OCI-M2 (cell line): ENCODE results near the gene SLC26A11.
"Not testable (repeated sequence)": the region's sequence is repeated elsewhere in the genome, so short reads cannot be mapped to it uniquely, and the experiment has no call there.

Experiments used
- DNase-seq: peaks from one replicate; lab custom pipeline; 2025; ENCODE audit not compliant: unreplicated experiment; lab: John Stamatoyannopoulos, UW

SLC26A11 gene

DNA sequence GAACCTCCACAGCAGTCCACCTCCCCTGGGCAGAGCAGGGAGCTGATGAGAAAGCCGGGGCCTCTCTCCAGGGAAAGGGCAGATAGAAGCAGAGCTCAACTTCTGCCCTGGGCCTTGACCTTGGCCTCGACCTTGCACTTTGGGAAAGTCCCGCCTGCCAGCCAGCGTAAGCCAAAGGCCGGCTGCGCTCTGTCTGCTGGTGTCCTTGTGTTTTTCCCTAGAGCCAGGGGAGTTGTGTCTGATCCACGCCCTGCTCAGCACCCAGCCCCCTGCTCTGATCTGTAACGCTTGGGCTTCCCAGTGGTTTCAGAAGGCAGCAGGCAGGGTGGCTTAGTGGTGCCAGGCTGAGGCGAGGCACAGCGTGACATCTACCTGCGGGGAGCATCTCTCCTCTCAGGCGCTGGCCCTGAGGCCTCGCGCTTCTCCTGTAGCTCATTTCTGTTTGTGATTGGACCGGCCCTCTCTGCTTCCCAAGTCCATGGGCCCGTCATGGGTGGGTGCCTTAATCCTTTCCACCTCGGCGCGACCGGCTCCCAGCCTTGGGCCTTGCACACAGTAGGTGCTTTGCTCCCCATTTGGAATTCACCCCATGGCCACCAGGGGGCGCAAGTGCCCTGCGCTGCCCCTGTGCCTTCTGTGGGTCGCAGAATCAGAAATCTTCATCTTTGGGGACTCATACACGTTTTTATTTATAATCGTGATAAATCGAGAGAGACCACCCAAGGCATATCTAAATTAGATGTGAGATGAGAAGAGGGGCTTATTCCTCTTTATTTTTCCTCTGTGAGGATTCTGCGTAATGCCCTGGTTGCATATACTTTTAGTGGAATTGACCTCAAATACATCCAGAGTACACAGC lies 24.3 kb upstream of the SLC26A11 start:
- no peak for DNase-seq

DNA sequence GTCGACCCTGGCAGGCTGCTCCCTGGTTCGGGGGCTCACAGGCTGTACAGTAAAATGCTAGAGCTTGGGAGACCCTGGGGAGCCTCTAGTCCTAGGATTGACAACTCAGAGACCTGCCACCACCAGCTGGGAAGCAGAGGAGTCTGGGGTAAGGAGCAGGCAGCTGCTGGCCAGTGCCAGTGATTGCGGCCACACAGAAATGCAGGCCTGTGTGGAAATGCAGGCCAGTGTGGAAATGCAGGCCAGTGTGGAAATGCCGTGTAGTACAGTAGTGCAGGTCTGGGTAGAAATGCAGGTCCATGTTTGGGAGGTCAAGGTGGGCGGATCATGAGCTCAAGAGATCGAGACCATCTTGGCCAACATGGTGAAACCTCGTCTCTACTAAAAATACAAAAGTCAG lies 23.6 kb upstream of the SLC26A11 start:
- DNase-seq = no peak

DNA sequence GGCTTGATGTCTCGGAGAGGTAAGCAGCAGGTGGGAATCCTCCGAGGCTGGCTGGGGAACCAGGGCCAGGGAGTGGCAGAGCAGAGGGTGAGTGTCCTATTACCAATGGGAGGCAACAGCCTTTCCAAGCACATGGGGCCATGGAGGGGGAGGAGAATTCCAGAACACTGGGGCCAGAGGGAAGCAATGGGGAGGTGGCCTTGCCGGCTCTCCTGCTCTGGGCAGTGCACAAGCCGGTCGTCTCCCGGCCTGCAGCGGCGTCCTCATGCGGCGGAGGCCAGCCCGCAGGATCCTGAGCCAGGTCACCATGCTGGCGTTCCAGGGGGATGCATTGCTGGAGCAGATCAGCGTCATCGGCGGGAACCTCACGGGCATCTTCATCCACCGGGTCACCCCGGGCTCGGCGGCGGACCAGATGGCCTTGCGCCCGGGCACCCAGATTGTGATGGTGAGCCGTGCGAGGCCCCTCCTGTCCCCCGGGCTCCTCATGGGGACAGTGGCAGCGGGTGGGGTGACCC lies 22.0 kb upstream of the SLC26A11 start:
- DNase-seq = no peak

DNA sequence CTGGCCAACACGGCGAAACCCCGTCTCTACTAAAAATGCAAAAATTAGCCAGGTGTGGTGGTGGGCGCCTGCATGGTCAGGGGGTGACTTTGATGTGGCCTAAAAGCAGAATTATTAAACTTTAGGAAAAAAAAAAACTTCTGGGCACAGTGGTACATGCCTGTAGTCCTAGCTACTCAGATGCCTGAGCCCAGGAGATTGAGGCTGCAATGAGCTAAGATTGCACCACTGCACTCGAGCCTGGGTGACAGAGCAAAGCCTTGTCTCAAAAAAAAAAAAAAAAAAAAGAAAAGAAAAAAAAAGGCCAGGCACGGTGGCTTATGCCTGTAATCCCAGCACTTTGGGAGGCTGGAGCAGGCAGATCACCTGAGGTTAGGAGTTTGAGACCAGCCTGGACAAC lies 20.9 kb upstream of the SLC26A11 start:
- DNase-seq = not testable (repeated sequence)

- no peak for DNase-seq
Observed at GRCh38 chr17:80201446-80201845, 18.8 kb upstream of the SLC26A11 start.

DNA sequence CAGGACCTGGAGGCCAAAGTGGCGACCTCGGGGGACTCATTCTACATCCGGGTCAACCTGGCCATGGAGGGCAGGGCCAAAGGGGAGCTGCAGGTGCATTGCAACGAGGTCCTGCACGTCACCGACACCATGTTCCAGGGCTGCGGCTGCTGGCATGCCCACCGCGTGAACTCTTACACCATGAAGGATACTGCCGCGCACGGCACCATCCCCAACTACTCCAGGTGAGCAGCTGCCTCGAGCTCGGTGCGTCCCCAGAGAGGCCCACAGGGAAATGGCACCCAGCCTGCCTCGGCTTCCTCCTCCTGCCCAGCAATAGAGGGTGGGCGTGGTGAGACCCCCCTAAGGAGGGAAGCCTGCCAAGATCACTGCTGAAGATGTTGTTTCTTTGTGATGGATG lies 18.0 kb upstream of the SLC26A11 start:
- no peak for DNase-seq

DNA sequence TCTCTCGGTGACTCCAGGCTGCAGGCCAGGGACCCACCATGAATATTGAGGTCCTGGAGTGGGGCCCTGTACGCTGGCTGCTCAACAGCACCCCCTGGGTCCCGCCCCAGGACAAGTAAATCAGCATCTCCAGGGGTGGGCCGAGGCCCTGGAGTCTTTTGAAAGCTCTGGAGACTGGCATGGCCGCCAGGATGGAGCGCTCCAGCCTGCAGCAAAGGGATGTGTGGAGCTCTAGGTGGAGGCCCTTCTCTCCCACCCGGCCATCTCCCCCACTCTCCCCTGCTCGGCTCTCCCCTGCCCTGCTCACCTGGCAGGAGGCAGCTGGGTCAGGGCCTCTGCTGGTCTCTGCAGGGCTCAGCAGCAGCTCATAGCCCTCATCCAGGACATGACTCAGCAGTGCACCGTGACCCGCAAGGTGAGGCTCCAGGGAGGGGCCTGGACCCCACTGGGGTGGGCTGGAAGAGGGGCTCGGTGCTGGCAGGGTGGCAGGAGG lies 16.7 kb upstream of the SLC26A11 start:
- DNase-seq = no peak

- no peak for DNase-seq
Observed at GRCh38 chr17:80204626-80205468, 15.4 kb upstream of the SLC26A11 start.

- DNase-seq = no peak
Observed at GRCh38 chr17:80205811-80206210, 14.4 kb upstream of the SLC26A11 start.

DNA sequence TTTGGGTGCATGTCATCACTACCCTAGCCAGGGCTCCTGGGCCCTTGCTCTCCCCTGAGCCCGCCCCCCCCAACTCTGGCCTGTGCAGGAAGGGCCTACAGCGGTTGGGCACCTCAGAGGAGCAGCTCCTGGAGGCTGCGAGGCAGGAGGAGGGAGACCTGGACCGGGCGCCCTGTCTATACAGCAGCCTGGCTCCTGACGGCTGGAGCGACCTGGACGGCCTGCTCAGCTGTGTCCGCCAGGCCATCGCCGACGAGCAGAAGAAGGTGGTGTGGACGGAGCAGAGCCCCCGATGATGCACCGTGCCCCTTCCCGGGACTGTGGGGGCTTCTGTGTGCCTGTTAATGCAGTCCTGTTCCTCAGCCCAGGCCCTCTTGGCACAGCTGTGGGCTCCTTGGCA lies 12.2 kb upstream of the SLC26A11 start:
- no peak for DNase-seq

- DNase-seq = no peak
Observed at GRCh38 chr17:80209765-80210164, 10.5 kb upstream of the SLC26A11 start.

- DNase-seq = no peak
Observed at GRCh38 chr17:80210348-80211108, 9.7 kb upstream of the SLC26A11 start.

GRCh38 chr17:80212109-80212508 lies 8.1 kb upstream of the SLC26A11 start:
- DNase-seq = no peak

- no peak for DNase-seq
Observed at GRCh38 chr17:80212511-80212910, 7.7 kb upstream of the SLC26A11 start.

- no peak for DNase-seq
Observed at GRCh38 chr17:80212962-80213642, 7.1 kb upstream of the SLC26A11 start.

GRCh38 chr17:80213643-80213975 lies 6.6 kb upstream of the SLC26A11 start:
- DNase-seq = no peak

GRCh38 chr17:80214012-80214877 lies 6.0 kb upstream of the SLC26A11 start:
- no peak for DNase-seq

GRCh38 chr17:80214878-80215210 lies 5.4 kb upstream of the SLC26A11 start:
- DNase-seq = no peak
